Neural cell (in vitro differentiated cells): ENCODE results near the gene LAG3. TPM values are rescaled to one million over a fixed set of nuclear protein-coding genes. Genes with fewer than 3 reads are reported as not detected.

Experiments used
- H2AFZ ChIP-seq: fragments of 200-600, 300-800 bp; sonication (generic), shearing (Covaris generic); 2 replicates; pipeline ENCODE4 v1.6.0; 2014; ENCODE audit warnings: low read depth, mild to moderate bottlenecking, antibody characterized with exemption, low read length, moderate library complexity
- H3F3A ChIP-seq: fragments of 200-600 bp; shearing (Covaris generic); 2 replicates; pipeline ENCODE4 v1.6.1; 2016; ENCODE audit warnings: mild to moderate bottlenecking, moderate library complexity, mixed read lengths, antibody characterized with exemption, low read length; ENCODE audit not compliant: insufficient read depth, poor library complexity, severe bottlenecking
- H3K27ac ChIP-seq: fragments of 200-600, 300-800 bp; sonication (generic), shearing (Covaris generic); 2 replicates; pipeline ENCODE4 v1.5.1; 2014; ENCODE audit warnings: mild to moderate bottlenecking, low read length, moderate library complexity
- H3K27me3 ChIP-seq: fragments of 300-800, 200-600 bp; sonication (generic), shearing (Covaris generic); 2 replicates; pipeline ENCODE4 v1.6.0; 2014; ENCODE audit warnings: mild to moderate bottlenecking, low read depth, low read length, moderate library complexity; ENCODE audit not compliant: insufficient read depth
- H3K36me3 ChIP-seq: fragments of 300-800, 200-600 bp; sonication (generic), shearing (Covaris generic); 2 replicates; pipeline ENCODE4 v1.5.1; 2014; ENCODE audit warnings: mild to moderate bottlenecking, antibody characterized with exemption, low read length, moderate library complexity; ENCODE audit not compliant: insufficient read depth
- H3K4me2 ChIP-seq: fragments of 300-800, 200-600 bp; sonication (generic), shearing (Covaris generic); 2 replicates; pipeline ENCODE4 v1.6.0; 2014; ENCODE audit warnings: mild to moderate bottlenecking, low read length
- H3K4me3 ChIP-seq: fragments of 300-800, 200-600 bp; sonication (generic), shearing (Covaris generic); 2 replicates; pipeline ENCODE4 v1.5.1; 2014; ENCODE audit warnings: mild to moderate bottlenecking, low read length, moderate library complexity
- H3K79me2 ChIP-seq: fragments of 200-600 bp; shearing (Covaris generic); replicated peaks from 2 replicates; pipeline ENCODE4 v1.6.0; 2014; ENCODE audit warnings: mild to moderate bottlenecking, low read length, moderate library complexity; ENCODE audit not compliant: insufficient read depth
- H3K9ac ChIP-seq: fragments of 300-800, 200-600 bp; sonication (generic), shearing (Covaris generic); 2 replicates; pipeline ENCODE4 v1.6.1; 2016; ENCODE audit warnings: mild to moderate bottlenecking, low read length, mixed read lengths
- H3K9me2 ChIP-seq: fragments of 200-600 bp; shearing (Covaris generic); 2 replicates; pipeline ENCODE4 v1.6.1; 2016; ENCODE audit warnings: mild to moderate bottlenecking, low read length, mixed read lengths; ENCODE audit not compliant: insufficient read depth
- H3K9me3 ChIP-seq: fragments of 200-600, 300-800 bp; sonication (generic), shearing (Covaris generic); 2 replicates; pipeline ENCODE4 v1.6.1; 2016; ENCODE audit warnings: mild to moderate bottlenecking, mixed run types, low read length, moderate library complexity, mixed read lengths
- H4K20me1 ChIP-seq: fragments of 200-600 bp; shearing (Covaris generic); 2 replicates; pipeline ENCODE4 v1.6.1; 2016; ENCODE audit warnings: mild to moderate bottlenecking, mixed run types; ENCODE audit not compliant: insufficient read depth
- EP300 ChIP-seq: fragments of 450-650 bp; conservative IDR thresholded peaks from 2 replicates; pipeline ENCODE4 v1.6.1; 2014; ENCODE audit warnings: antibody characterized with exemption, mild to moderate bottlenecking, moderate library complexity; ENCODE audit not compliant: poor library complexity, severe bottlenecking
- EZH2 ChIP-seq: fragments of 200-600, 300-800 bp; shearing (Covaris generic), sonication (generic); IDR thresholded peaks from 2 replicates; pipeline ENCODE4 v1.6.1; 2014; ENCODE audit warnings: antibody characterized with exemption, low read length, borderline replicate concordance, mild to moderate bottlenecking; ENCODE audit not compliant: insufficient read depth, poor library complexity, severe bottlenecking
- MXI1 ChIP-seq: fragments of 450-650 bp; conservative IDR thresholded peaks from 2 replicates; pipeline ENCODE4 v1.6.1; 2014; ENCODE audit warnings: antibody characterized with exemption, mild to moderate bottlenecking; ENCODE audit not compliant: poor library complexity, severe bottlenecking
- POLR2AphosphoS5 ChIP-seq: IDR thresholded peaks from 2 replicates; pipeline ENCODE4 v1.6.1; 2012
- RAD21 ChIP-seq: fragments of 450-650 bp; conservative IDR thresholded peaks from 2 replicates; pipeline ENCODE4 v1.6.1; 2014; ENCODE audit warnings: antibody characterized with exemption, mild to moderate bottlenecking, moderate library complexity
- SMC3 ChIP-seq: fragments of 450-650 bp; conservative IDR thresholded peaks from 2 replicates; pipeline ENCODE4 v1.6.1; 2014; ENCODE audit warnings: antibody characterized with exemption, mild to moderate bottlenecking, moderate library complexity; ENCODE audit not compliant: poor library complexity
- TAF1 ChIP-seq: IDR thresholded peaks from 2 replicates; pipeline ENCODE4 v1.6.1; 2012; ENCODE audit warnings: low read depth
- polyA plus RNA-seq: library from polyadenylated mRNA; depleted of rRNA; stranded (reverse); fragments of >200 nt; gene quantifications from 2 replicates; pipeline ENCODE4 v1.2.3, GENCODE V29; 2014
- TF ChIP-seq, protein P1 (sequence below): fragments of 450-650 bp; IDR thresholded peaks from 2 replicates; pipeline ENCODE4 v1.5.1; 2014; ENCODE audit warnings: antibody characterized with exemption, mild to moderate bottlenecking, moderate library complexity; ENCODE audit not compliant: poor library complexity, severe bottlenecking
- TF ChIP-seq, protein P2 (sequence below): IDR thresholded peaks from 2 replicates; pipeline ENCODE4 v1.6.1; 2012; ENCODE audit warnings: borderline replicate concordance

The LAG3 gene
- polyA plus RNA-seq, 1 donor from 2014 or later = 1.4 TPM

DNA sequence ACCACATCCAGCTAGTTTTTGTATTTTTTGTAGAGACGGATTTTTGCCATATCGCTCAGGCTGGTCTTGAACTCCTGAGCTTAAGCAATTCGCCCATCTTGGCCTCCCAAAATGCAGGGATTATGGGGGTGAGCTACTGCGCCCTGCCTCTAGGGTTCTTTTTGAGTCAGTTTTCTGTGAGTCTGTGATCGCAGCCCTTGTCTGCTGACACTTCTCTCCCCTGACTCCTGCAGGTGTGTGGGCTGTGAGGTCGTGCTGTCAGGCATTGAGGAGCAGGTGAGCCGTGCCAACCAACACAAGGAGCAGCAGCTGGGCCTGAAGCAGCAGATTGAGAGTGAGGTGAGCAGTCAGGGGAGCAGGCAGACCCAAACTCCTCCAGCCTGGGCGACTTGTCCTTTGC, 42.2 kb upstream of the LAG3 start:
- H3K27ac ChIP-seq = no peak overlapping the region

DNA sequence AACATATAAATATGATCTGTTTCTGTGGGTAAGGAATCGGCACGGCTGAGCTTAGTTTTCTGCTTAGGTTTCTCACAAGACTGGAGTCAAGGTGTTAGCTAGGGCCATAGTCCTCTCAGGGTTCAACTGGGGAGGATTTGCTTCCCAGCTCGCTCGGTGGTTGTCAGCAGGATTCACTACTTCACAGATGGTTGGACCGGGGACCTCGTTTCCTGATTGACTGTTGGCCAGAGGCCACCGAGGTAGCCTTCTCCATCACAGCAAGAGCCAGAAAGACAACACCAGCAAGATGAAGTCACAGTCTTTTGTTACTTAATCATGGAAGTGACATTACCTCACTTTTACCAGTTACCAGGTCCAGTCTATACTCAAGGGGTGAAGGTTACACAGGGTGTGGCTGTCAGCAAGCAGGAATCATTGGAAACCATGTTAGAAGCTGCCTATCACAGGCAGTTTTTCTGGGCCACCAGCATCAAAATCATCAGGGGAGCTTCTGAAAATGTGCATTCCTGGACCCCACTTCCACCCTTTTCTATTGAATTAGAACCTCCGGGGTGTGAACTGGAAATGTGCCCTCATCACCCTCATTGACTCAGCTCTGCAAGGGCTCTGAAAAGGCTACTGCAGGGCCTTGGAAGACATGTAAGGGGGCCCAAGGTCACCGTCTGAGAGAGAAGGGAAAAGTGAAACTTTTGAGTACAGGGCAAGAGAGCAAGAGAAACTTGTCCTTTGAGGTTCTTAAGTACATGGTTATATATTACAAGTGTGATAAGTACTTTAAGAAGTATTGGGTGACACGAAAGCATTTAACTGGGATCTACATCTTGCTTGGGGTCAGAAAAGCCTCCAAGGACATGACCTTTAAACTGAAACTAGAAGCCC, 37.6 kb upstream of the LAG3 start:
- no peak overlapping the region for H2AFZ ChIP-seq
- H3K4me3 ChIP-seq = no peak overlapping the region
- TF ChIP-seq RAD21 = no peak
- TF ChIP-seq, protein P1, sequence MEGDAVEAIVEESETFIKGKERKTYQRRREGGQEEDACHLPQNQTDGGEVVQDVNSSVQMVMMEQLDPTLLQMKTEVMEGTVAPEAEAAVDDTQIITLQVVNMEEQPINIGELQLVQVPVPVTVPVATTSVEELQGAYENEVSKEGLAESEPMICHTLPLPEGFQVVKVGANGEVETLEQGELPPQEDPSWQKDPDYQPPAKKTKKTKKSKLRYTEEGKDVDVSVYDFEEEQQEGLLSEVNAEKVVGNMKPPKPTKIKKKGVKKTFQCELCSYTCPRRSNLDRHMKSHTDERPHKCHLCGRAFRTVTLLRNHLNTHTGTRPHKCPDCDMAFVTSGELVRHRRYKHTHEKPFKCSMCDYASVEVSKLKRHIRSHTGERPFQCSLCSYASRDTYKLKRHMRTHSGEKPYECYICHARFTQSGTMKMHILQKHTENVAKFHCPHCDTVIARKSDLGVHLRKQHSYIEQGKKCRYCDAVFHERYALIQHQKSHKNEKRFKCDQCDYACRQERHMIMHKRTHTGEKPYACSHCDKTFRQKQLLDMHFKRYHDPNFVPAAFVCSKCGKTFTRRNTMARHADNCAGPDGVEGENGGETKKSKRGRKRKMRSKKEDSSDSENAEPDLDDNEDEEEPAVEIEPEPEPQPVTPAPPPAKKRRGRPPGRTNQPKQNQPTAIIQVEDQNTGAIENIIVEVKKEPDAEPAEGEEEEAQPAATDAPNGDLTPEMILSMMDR = no peak
- TF ChIP-seq SMC3 = no peak
- TF ChIP-seq POLR2AphosphoS5 = no peak
- TF ChIP-seq EZH2 = no peak
- TF ChIP-seq MXI1 = no peak
- no peak for TF ChIP-seq EP300
- TF ChIP-seq, protein P2, sequence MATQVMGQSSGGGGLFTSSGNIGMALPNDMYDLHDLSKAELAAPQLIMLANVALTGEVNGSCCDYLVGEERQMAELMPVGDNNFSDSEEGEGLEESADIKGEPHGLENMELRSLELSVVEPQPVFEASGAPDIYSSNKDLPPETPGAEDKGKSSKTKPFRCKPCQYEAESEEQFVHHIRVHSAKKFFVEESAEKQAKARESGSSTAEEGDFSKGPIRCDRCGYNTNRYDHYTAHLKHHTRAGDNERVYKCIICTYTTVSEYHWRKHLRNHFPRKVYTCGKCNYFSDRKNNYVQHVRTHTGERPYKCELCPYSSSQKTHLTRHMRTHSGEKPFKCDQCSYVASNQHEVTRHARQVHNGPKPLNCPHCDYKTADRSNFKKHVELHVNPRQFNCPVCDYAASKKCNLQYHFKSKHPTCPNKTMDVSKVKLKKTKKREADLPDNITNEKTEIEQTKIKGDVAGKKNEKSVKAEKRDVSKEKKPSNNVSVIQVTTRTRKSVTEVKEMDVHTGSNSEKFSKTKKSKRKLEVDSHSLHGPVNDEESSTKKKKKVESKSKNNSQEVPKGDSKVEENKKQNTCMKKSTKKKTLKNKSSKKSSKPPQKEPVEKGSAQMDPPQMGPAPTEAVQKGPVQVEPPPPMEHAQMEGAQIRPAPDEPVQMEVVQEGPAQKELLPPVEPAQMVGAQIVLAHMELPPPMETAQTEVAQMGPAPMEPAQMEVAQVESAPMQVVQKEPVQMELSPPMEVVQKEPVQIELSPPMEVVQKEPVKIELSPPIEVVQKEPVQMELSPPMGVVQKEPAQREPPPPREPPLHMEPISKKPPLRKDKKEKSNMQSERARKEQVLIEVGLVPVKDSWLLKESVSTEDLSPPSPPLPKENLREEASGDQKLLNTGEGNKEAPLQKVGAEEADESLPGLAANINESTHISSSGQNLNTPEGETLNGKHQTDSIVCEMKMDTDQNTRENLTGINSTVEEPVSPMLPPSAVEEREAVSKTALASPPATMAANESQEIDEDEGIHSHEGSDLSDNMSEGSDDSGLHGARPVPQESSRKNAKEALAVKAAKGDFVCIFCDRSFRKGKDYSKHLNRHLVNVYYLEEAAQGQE = no peak
- TF ChIP-seq TAF1 = no peak
- H3K36me3 ChIP-seq = no peaks in the 10 kb centered on the region
- no peaks in the 10 kb centered on the region for H3K9me3 ChIP-seq
- H3K79me2 ChIP-seq = no peaks in the 10 kb centered on the region
- H3K27ac ChIP-seq = no peak overlapping the region
- no peaks in the 10 kb centered on the region for H3F3A ChIP-seq
- no peaks in the 10 kb centered on the region for H3K27me3 ChIP-seq
- no peak overlapping the region for H3K4me2 ChIP-seq
- H3K9ac ChIP-seq = no peak overlapping the region
- H3K9me2 ChIP-seq = no peaks in the 10 kb centered on the region
- no peaks in the 10 kb centered on the region for H4K20me1 ChIP-seq

More for the DNA sequence above, 42.2 kb upstream of the LAG3 start:
- no peaks in the 10 kb centered on the region for H3K79me2 ChIP-seq
- no peaks in the 10 kb centered on the region for H3K36me3 ChIP-seq
- no peaks in the 10 kb centered on the region for H4K20me1 ChIP-seq
- no peaks in the 10 kb centered on the region for H3F3A ChIP-seq
- no peak overlapping the region for H3K9ac ChIP-seq
- no peaks in the 10 kb centered on the region for H3K27me3 ChIP-seq
- H2AFZ ChIP-seq = no peak overlapping the region
- TF ChIP-seq EZH2 (no peak), EP300 (no peak)
- TF ChIP-seq, protein P2 = no peak
- no peaks in the 10 kb centered on the region for H3K9me2 ChIP-seq
- H3K4me3 ChIP-seq = no peak overlapping the region
- no peak overlapping the region for H3K4me2 ChIP-seq
- H3K9me3 ChIP-seq = no peaks in the 10 kb centered on the region
